Esophagus squamous epithelium (tissue), 5 donors: ENCODE measurements around the gene TMIGD3. TPM values are rescaled to one million over a fixed set of nuclear protein-coding genes. Genes with fewer than 3 reads are reported as not detected.
A peak's percentile ranks its signal among the peaks of the same experiment; 100 is the strongest.

ENCODE experiments used
- DNase-seq: peaks from one replicate; lab custom pipeline; 2025; lab: John Stamatoyannopoulos, UW
- H3K27ac ChIP-seq, 4 donors: fragments of 200-600 bp; sonication (generic); one replicate each; pipeline ENCODE4 v1.5.1; 2016 to 2019; ENCODE audit warnings: mild to moderate bottlenecking in 1 of 4
- H3K27me3 ChIP-seq, 4 donors: fragments of 200-600 bp; sonication (generic); 1 replicate in 3 of 4; 2 replicates in 1 of 4; pipeline versions ENCODE4 v1.5.1 to v1.6.0; 2017 to 2021; ENCODE audit warnings: antibody characterized with exemption in 1 of 4
- H3K36me3 ChIP-seq, 3 donors: fragments of 200-600 bp; sonication (generic); one replicate each; pipeline ENCODE4 v1.5.1; 2016 to 2019
- H3K4me1 ChIP-seq, 3 donors: fragments of 200-600 bp; sonication (generic); one replicate each; pipeline ENCODE4 v1.5.1; 2017 to 2019
- H3K4me3 ChIP-seq, 4 donors: fragments of 200-600 bp; sonication (generic); 1 replicate in 3 of 4; 2 replicates in 1 of 4; pipeline ENCODE4 v1.5.1; 2016 to 2019; ENCODE audit warnings: mild to moderate bottlenecking in 2 of 4, moderate library complexity in 1 of 4
- H3K9me3 ChIP-seq, 3 donors: fragments of 200-600 bp; sonication (generic); one replicate each; pipeline ENCODE4 v1.5.1; 2016 to 2019
- CTCF ChIP-seq, 6 experiments: fragments of 450-650 bp in 4 of 6; fragments of 200-600 bp in 2 of 6; sonication (generic) in 2 of 6; IDR thresholded peaks; one replicate each; pipeline ENCODE4 v1.5.1; 2016 to 2019; ENCODE audit warnings: antibody characterized with exemption in 6 of 6, mild to moderate bottlenecking in 4 of 6, moderate library complexity in 4 of 6
- POLR2A ChIP-seq, 4 donors: fragments of 450-650 bp; IDR thresholded peaks; one replicate each; pipeline ENCODE4 v1.6.1; 2017; ENCODE audit warnings: antibody characterized with exemption in 4 of 4, mild to moderate bottlenecking in 4 of 4, moderate library complexity in 3 of 4
- WGBS, 2 donors: methylation state at CpG; one replicate each; pipeline ENCODE4 v1.1.5; 2018; 5-methylcytosine and 5-hydroxymethylcytosine counted together
- intact Hi-C: fragments of 100-400 bp; cut with DNase I; formaldehyde crosslinking; loops from one replicate; pipeline ENCODE4 v1.15.0; 2022
- total RNA-seq, 4 donors: library from RNA; depleted of rRNA; stranded (reverse); fragments of >200 nt; gene quantifications; one replicate each; pipeline ENCODE4 v1.1.0, GENCODE V29; 2016
- donor health status: DM: yes; HTN: yes; CAD: no.

The TMIGD3 gene
- total RNA-seq, 4 donors from 2014 or later, result 2.9 to 3.2 TPM; not detected in 2

- 68 to 72% methylated on average over 5 of the region's 5 CpGs for WGBS, 2 donors
Observed at GRCh38 chr1:111499026-111499785, 4.2 kb downstream of the TMIGD3 start.

GRCh38 chr1:111497592-111497991 is 5.8 kb downstream of the TMIGD3 start:
- intact Hi-C loops, result no loop called here
- Histone ChIP-seq H3K4me3 (no peak overlapping the region), H3K36me3 (no peaks in the 10 kb centered on the region), H3K27me3 (no peaks in the 10 kb centered on the region), H3K9me3 (no peaks in the 10 kb centered on the region), H3K27ac (no peak overlapping the region), H3K4me1 (no peaks in the 10 kb centered on the region)
- WGBS, 2 donors, result 55 to 62% methylated on average over 5 of the region's 5 CpGs
- DNase-seq, result no peak
- TF ChIP-seq CTCF (IDR thresholded peaks at IDR 0.05) (no peak), POLR2A (IDR thresholded peaks at IDR 0.05) (no peak)

More at GRCh38 chr1:111499026-111499785, 4.2 kb downstream of the TMIGD3 start:
- Histone ChIP-seq H3K36me3 (no peaks in the 10 kb centered on the region), H3K27ac (no peak overlapping the region), H3K27me3 (no peaks in the 10 kb centered on the region), H3K9me3 (no peaks in the 10 kb centered on the region), H3K4me1 (no peaks in the 10 kb centered on the region), H3K4me3 (no peak overlapping the region)
- no peak for TF ChIP-seq CTCF (IDR thresholded peaks at IDR 0.05)
- TF ChIP-seq POLR2A (IDR thresholded peaks at IDR 0.05), result no peak
- intact Hi-C loops, result no loop called here
- DNase-seq, result no peak

GRCh38 chr1:111496398-111496797 is 7.0 kb downstream of the TMIGD3 start:
- intact Hi-C loops, result no loop called here
- no peak for DNase-seq
- Histone ChIP-seq H3K27me3 (no peaks in the 10 kb centered on the region), H3K27ac (no peak overlapping the region), H3K4me3 (no peak overlapping the region), H3K4me1 (no peaks in the 10 kb centered on the region), H3K9me3 (no peaks in the 10 kb centered on the region), H3K36me3 (no peaks in the 10 kb centered on the region)
- 74 to 80% methylated on average over 4 of the region's 4 CpGs for WGBS, 2 donors
- TF ChIP-seq POLR2A (IDR thresholded peaks at IDR 0.05), result no peak
- no peak for TF ChIP-seq CTCF (IDR thresholded peaks at IDR 0.05)

GRCh38 chr1:111491070-111491469 is 12.4 kb downstream of the TMIGD3 start:
- Histone ChIP-seq H3K36me3 (no peaks in the 10 kb centered on the region), H3K4me3 (no peak overlapping the region), H3K27me3 (no peaks in the 10 kb centered on the region), H3K4me1 (no peaks in the 10 kb centered on the region), H3K27ac (peak overlapping the region in 2 of 4 donors; percentile 47 to 57), H3K9me3 (no peaks in the 10 kb centered on the region)
- no peak for TF ChIP-seq POLR2A (IDR thresholded peaks at IDR 0.05)
- TF ChIP-seq CTCF (IDR thresholded peaks at IDR 0.05), result no peak
- DNase-seq, result no peak
- WGBS, 2 donors, result 90 to 91% methylated on average over 4 to 6 of the region's 7 CpGs
- intact Hi-C loops, result no loop called here

GRCh38 chr1:111490220-111490619 is 13.2 kb downstream of the TMIGD3 start:
- 87 to 89% methylated on average over 4 of the region's 4 CpGs for WGBS, 2 donors
- no peak for TF ChIP-seq POLR2A (IDR thresholded peaks at IDR 0.05)
- TF ChIP-seq CTCF (IDR thresholded peaks at IDR 0.05), result no peak

More at GRCh38 chr1:111490220-111490619, 13.2 kb downstream of the TMIGD3 start:
- intact Hi-C loops, result no loop called here
- H3K27me3 ChIP-seq, result no peaks in the 10 kb centered on the region
- no peak overlapping the region for H3K4me3 ChIP-seq
- H3K9me3 ChIP-seq, result no peaks in the 10 kb centered on the region
- H3K36me3 ChIP-seq, result no peaks in the 10 kb centered on the region
- peak overlapping the region in 2 of 4 donors; percentile 47 to 57 for H3K27ac ChIP-seq
- no peak for DNase-seq
- no peaks in the 10 kb centered on the region for H3K4me1 ChIP-seq
